Neural cell (in vitro differentiated cells): ENCODE measurements around the gene MED26.

Experiments
- CTCF ChIP-seq: fragments of 450-650 bp; IDR thresholded peaks from 2 replicates; pipeline ENCODE4 v1.5.1; 2014; ENCODE audit warnings: antibody characterized with exemption, mild to moderate bottlenecking, moderate library complexity; ENCODE audit not compliant: poor library complexity, severe bottlenecking
- EZH2 ChIP-seq: fragments of 200-600, 300-800 bp; shearing (Covaris generic), sonication (generic); IDR thresholded peaks from 2 replicates; pipeline ENCODE4 v1.6.1; 2014; ENCODE audit warnings: antibody characterized with exemption, low read length, borderline replicate concordance, mild to moderate bottlenecking; ENCODE audit not compliant: insufficient read depth, poor library complexity, severe bottlenecking
- POLR2AphosphoS5 ChIP-seq: IDR thresholded peaks from 2 replicates; pipeline ENCODE4 v1.6.1; 2012
- RAD21 ChIP-seq: fragments of 450-650 bp; conservative IDR thresholded peaks from 2 replicates; pipeline ENCODE4 v1.6.1; 2014; ENCODE audit warnings: antibody characterized with exemption, mild to moderate bottlenecking, moderate library complexity
- REST ChIP-seq: IDR thresholded peaks from 2 replicates; pipeline ENCODE4 v1.6.1; 2012; ENCODE audit warnings: borderline replicate concordance
- SMC3 ChIP-seq: fragments of 450-650 bp; conservative IDR thresholded peaks from 2 replicates; pipeline ENCODE4 v1.6.1; 2014; ENCODE audit warnings: antibody characterized with exemption, mild to moderate bottlenecking, moderate library complexity; ENCODE audit not compliant: poor library complexity
- TAF1 ChIP-seq: IDR thresholded peaks from 2 replicates; pipeline ENCODE4 v1.6.1; 2012; ENCODE audit warnings: low read depth

GRCh38 chr19:16573296-16573695, 54.7 kb downstream of the MED26 start:
- no peak for TF ChIP-seq CTCF
- no peak for TF ChIP-seq RAD21
- no peak for TF ChIP-seq POLR2AphosphoS5
- no peak for TF ChIP-seq REST
- no peak for TF ChIP-seq TAF1
- no peak for TF ChIP-seq EZH2
- TF ChIP-seq SMC3: no peak
